GM18517 (cell line): ENCODE results near the gene MYBPHL.
A peak's percentile ranks its signal among the peaks of the same experiment; 100 is the strongest.

Experiments used
- ATAC-seq: cut with Tn5 transposase; IDR thresholded peaks from one replicate; pipeline ENCODE4 v1.9.1; 2021; ENCODE audit warnings: mild to moderate bottlenecking, moderate library complexity; ENCODE audit not compliant: unreplicated experiment

Gene MYBPHL

GRCh38 chr1:109281680-109282496 lies 24.9 kb downstream of the MYBPHL start:
- no peak for ATAC-seq

GRCh38 chr1:109280862-109281261 lies 25.9 kb downstream of the MYBPHL start:
- no peak for ATAC-seq

- ATAC-seq, result no peak
These were observed 27.1 kb downstream of the MYBPHL start for GRCh38 chr1:109279615-109280278.

- ATAC-seq, result peak; percentile 68
These were observed 29.2 kb downstream of the MYBPHL start for GRCh38 chr1:109277434-109278204.

GRCh38 chr1:109275706-109276345 lies 31.0 kb downstream of the MYBPHL start:
- ATAC-seq, result no peak

GRCh38 chr1:109274533-109275476 lies 32.0 kb downstream of the MYBPHL start:
- no peak for ATAC-seq

- no peak for ATAC-seq
These were observed 33.1 kb downstream of the MYBPHL start for GRCh38 chr1:109273570-109274288.

- ATAC-seq, result no peak
These were observed 33.8 kb downstream of the MYBPHL start for GRCh38 chr1:109272831-109273547.

- no peak for ATAC-seq
These were observed 34.6 kb downstream of the MYBPHL start for GRCh38 chr1:109272021-109272799.

GRCh38 chr1:109271458-109271857 lies 35.4 kb downstream of the MYBPHL start:
- no peak for ATAC-seq

- ATAC-seq, result no peak
These were observed 36.0 kb downstream of the MYBPHL start for GRCh38 chr1:109270623-109271317.

GRCh38 chr1:109269981-109270622 lies 36.7 kb downstream of the MYBPHL start:
- no peak for ATAC-seq

GRCh38 chr1:109269212-109269980 lies 37.4 kb downstream of the MYBPHL start:
- ATAC-seq, result no peak

GRCh38 chr1:109268431-109269211 lies 38.2 kb downstream of the MYBPHL start:
- no peak for ATAC-seq

- no peak for ATAC-seq
These were observed 39.0 kb downstream of the MYBPHL start for GRCh38 chr1:109267743-109268300.
